ENCODE data around the gene DROSHA. TPM values are rescaled to one million over a fixed set of nuclear protein-coding genes. Genes with fewer than 3 reads are reported as not detected.

Gene DROSHA
- total and polyA plus RNA-seq, 10 of the 15 experiments (the other 5 are each of a cell fraction or from before 2014, with no cell fraction given): 27.9 to 55.0 (median 37.6) TPM

- no peak for DNase-seq (ENCODE audit: low read depth, low spot score)
- FAIRE-seq: no peak
- 0% methylated on average over 1 of the region's 1 CpG for WGBS (ENCODE audit: insufficient coverage, insufficient replicate concordance, low lambda C conversion rate, missing lambda C conversion rate)
- CTCF ChIA-PET: no interaction called here
- Histone ChIP-seq H3K36me3 (ENCODE audit: control insufficient read depth in 2 of 2, insufficient read depth in 2 of 2, low read length in 1 of 2) (no peaks in the 10 kb centered on the region), H3K27me3 (replicated peaks in 1 of 2; ENCODE audit: control insufficient read depth in 2 of 2, insufficient read depth in 2 of 2, low read length in 1 of 2) (peaks cover 0 to 3% of the 10 kb centered on the region in 2 experiments; a peak in 1 of 4 replicates), H3K9me3 (replicated peaks; ENCODE audit: control insufficient read depth, insufficient read depth, low read length) (no peaks in the 10 kb centered on the region), H3K4me3 (no peak overlapping the region), H3K9ac (ENCODE audit: control insufficient read depth, insufficient read depth, low read length) (no peak overlapping the region), H3K4me1 (ENCODE audit: control insufficient read depth, insufficient read depth, low read length) (no peaks in the 10 kb centered on the region), H2AFZ (ENCODE audit: control insufficient read depth, low read depth, low read length) (no peak overlapping the region), H4K20me1 (ENCODE audit: control insufficient read depth, insufficient read depth) (no peaks in the 10 kb centered on the region), H3K79me2 (ENCODE audit: control insufficient read depth, insufficient read depth, low read length) (no peaks in the 10 kb centered on the region), H3K4me2 (ENCODE audit: control insufficient read depth, insufficient read depth) (no peak overlapping the region), H3K27ac (ENCODE audit: control insufficient read depth, insufficient read depth) (no peak overlapping the region)
- POLR2A ChIA-PET: no interaction called here
- BruUV-seq (replicated peaks): no TSS peak
- in situ Hi-C loops (cut with MboI) (no loop called here), intact Hi-C loops (cut with micrococcal nuclease; ENCODE audit: unreplicated experiment) (no loop called here)
- SMC1A ChIA-PET (ENCODE audit: uncharacterized antibody, unreplicated experiment): no interaction called here
- RAD21 ChIA-PET (ENCODE audit: unreplicated experiment): no interaction called here
- no peak for ATAC-seq
- TF ChIP-seq PRDM15 (CRISPR knock-in tag; IDR thresholded peaks at IDR 0.05): no peak
- no peak for TF ChIP-seq USF2 (IDR thresholded peaks at IDR 0.05; ENCODE audit: borderline replicate concordance, low read depth, low read length)
- TF ChIP-seq MEF2B (IDR thresholded peaks at IDR 0.05; ENCODE audit: partially characterized antibody, poor library complexity, severe bottlenecking): no peak
- TF ChIP-seq ELK1 (IDR thresholded peaks at IDR 0.05; ENCODE audit: low read depth, low read length): no peak
- TF ChIP-seq BHLHE40 (IDR thresholded peaks at IDR 0.05; ENCODE audit: borderline replicate concordance in 1 of 2, low read depth in 2 of 2, low read length in 1 of 2): no peak
- TF ChIP-seq POLR2AphosphoS2 (IDR thresholded peaks at IDR 0.05; ENCODE audit: low read depth, low read length): no peak
- no peak for TF ChIP-seq RB1 (IDR thresholded peaks at IDR 0.05; ENCODE audit: borderline replicate concordance)
- TF ChIP-seq NR2F1 (conservative IDR thresholded peaks at IDR 0.05): no peak
- no peak for TF ChIP-seq BCLAF1 (IDR thresholded peaks at IDR 0.05)
- no peak for TF ChIP-seq KAT2A (conservative IDR thresholded peaks at IDR 0.05; ENCODE audit: control insufficient read depth, low read depth, low read length)
- no peak for TF ChIP-seq ATF7 (IDR thresholded peaks at IDR 0.05; ENCODE audit: low read depth)
These were observed 159.8 kb downstream of the DROSHA start for GRCh38 chr5:31372124-31372523.
